Posterior vena cava (tissue), 2 donors: Measurements from ENCODE around the gene SCUBE1. TPM values are rescaled to one million over a fixed set of nuclear protein-coding genes. Genes with fewer than 3 reads are reported as not detected.
A peak's percentile ranks its signal among the peaks of the same experiment; 100 is the strongest.

Experiments used
- DNase-seq: peaks from one replicate; pipeline ENCODE4 v3.0.0-alpha.2; 2020; ENCODE audit warnings: low spot score
- intact Hi-C, 2 donors: fragments of 100-400 bp; cut with DNase I; formaldehyde crosslinking; loops; one replicate each; pipeline versions ENCODE4 v1.14.1 to v1.14.2; 2022 to 2023
- total RNA-seq, 2 donors: library from RNA; stranded (reverse); fragmentation: NEBNext Ultra II Directional; extraction: Animal tissue kit (Norgen Biotek cat#: 25700); gene quantifications; one replicate each; pipeline ENCODE4 v1.2.1, GENCODE V29; 2021
- donor health status: DM: yes; HTN: yes; CAD: no.
- donor health status: DM: yes; HTN: yes; CAD: no.

Gene SCUBE1
- total RNA-seq, 2 donors from 2014 or later, result 0.79 to 1.1 TPM

DNA sequence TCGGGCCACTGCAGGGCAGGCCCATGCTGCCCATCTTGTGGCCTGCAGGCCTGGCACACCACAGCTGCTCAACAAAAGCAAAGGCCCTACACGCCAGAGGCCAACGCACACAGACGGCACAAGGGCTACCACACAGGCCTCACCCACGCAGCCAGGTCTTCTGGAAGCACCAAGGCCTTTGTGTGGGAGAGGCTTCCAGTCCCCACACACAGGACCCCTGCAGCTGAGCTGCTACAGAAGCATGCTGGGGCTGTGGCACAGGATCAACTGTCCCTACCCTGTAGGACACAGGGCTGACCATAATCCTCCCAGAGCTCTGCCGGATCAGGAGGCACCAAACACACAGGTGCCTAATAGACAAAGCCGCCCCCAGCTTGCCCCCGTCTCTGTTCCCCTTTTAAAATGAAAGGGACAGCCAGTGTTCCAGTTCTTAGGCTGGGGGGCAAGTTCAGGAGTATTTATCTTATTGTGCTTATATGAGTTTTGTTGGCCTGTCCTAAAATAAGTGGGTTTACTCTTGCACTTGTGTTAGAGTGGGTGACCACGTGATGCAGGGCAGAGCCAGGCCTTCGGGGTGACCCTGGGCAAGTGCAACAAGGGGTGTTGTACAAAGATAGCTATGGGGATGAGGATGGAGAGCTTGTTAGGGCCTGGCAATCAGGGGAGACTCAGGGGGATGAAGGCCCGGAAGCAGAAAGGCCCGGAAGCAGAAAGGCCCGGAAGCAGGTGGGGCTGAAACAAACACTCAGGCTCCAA is 161.7 kb downstream of the SCUBE1 start:
- no peak for DNase-seq
- intact Hi-C loops, result no loop called here

DNA sequence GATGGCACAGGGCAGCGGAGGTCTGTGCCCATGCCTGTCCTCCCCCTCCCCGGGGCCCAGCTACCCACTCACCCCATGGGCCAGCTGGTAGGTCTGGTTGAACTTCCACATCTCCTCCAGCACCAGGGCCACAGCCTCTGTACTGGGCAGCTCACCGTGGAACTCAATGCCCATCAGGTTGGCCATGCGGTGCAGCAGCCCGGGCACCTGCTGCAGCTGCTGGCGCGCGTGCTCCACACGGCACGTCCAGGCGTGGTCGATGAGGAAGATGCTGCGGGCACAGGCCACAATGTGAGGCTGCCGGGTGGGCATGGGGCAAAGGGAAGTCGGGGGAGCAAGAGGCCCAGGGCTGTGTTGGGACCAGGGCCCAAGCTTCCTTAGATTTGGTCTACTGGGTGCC is 162.5 kb downstream of the SCUBE1 start:
- intact Hi-C loops, result no loop called here
- DNase-seq, result no peak

DNA sequence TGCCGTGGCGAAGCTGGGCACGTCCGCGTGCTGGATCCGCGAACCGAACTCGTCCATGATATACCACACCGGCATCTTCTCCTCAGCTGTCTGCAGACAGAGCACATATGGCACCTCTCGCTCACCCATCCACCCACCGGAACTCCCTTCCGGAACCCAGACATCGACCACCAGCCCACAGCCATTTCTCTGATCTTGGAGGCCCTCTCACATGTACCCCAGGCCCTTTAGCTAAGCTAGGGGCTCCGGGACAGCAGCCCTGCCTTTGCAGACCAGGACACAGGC is 163.3 kb downstream of the SCUBE1 start:
- no peak for DNase-seq
- intact Hi-C loops, result no loop called here

DNA sequence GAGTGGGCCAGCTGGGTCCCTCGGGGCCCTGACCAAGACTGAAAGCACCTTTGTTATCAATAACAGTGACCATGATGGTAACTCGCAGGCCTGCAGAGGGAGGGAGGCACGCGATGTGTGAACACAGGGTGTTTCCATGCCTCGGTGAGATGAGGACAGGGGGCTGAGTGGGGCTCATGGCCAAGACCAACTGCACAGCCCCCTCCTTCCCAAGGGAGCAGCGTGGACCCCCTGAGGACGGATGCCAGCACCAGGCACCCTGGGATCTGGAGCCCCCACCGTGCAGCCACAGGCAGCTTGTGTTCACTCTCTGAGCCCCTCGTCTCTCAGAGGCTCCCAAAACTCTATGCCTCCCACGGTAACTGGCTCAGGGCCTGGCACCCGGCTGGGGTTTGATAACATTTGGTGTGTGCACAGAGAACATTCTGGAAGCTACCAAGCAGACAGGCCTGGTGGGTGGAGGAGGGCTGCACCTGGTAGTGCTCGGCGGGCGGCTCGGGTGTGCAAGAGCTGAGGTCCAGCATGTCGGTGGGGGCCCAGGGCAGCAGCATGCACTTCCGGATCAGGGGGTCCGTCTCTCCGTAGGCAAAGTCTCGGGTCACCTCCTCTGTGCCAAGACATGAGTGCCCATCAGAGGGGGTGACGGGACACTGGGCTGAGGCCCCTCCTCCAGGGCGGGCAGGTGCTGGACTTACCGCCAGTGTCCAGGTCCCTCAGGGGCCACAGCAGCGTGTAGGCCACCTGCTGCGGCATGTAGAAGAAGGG is 163.8 kb downstream of the SCUBE1 start:
- intact Hi-C loops, result no loop called here
- DNase-seq, result no peak

GRCh38 chr22:43177479-43177878 is 165.7 kb downstream of the SCUBE1 start:
- intact Hi-C loops, result no loop called here
- DNase-seq, result no peak

DNA sequence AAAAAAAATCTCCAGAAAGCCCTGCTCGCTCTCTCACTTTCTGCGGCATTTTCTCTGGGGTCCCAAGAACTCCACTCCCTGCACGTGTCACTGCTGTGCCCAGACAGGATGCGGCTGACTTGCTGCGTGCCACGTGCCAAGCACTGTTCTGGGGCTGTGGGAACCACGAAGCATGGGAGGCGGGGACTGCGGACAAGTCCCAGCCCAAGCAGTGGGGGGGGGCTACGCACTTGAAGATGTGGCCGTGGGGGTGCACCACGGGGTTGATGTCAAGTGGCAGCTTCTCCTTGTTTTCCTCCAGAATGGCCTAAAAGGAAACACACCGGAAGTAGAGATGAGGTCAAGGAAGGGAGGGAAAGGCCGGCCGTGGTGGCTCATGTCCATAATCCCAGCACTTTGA is 167.1 kb downstream of the SCUBE1 start:
- intact Hi-C loops, result no loop called here
- DNase-seq, result no peak

- intact Hi-C loops, result no loop called here
- peak; percentile 59 for DNase-seq
Measured at GRCh38 chr22:43174941-43175531, 168.1 kb downstream of the SCUBE1 start.

DNA sequence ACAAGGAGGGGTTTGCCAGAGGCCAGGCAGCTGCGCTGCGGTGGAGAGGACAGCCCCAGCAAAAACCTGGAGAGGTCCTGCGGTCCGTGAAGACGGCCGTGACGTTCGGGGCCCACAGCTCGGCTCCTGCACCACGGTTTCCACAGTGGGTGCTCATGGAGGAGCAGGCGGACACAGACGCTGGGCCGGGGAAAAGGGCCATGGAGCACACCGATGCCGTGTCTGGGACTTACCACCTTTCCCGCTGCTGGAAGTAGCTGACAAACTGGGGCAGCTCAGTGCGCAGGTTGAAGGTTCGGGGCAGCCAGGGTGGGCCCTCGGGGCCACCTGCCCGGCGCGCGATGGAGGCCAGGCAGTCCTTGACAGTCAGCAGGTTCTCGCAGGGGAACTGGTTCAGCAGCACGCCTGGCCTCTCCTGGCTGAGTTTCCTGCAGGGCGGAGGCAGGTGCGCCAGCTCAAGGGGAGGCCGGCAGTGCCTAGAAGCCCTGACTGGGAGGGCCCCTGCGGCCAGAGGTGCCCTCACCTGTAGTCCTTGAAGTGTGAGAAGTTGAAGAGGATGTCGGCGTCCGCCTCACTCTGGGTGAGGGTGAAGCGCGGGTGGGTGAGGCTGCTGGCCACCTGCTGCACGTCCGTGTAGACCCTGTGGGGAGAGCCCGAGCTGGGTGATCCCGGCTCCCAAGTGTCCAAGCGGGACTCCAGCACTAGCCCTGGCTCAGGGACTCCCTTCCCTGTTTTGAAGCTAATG is 169.0 kb downstream of the SCUBE1 start:
- intact Hi-C loops, result no loop called here
- no peak for DNase-seq

DNA sequence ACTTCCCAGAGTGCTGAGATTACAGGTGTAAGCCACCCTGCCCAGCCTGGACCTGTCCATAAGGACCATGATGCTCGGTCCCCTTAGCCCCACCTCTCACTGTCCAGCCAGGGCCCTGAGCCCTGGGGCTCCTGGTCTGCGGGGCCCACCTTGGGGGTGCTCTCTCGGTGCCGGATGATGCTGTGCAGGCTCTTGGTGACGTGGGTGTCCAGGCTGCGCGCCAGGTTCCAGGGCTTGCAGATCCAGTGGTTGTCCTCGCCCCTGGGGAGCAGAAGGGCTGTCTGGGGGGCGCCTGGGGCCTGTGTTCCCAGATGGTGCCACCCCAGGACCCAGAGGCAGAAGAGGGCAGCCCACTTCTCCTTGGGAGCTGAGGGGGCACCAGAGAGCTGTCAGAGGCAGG is 169.6 kb downstream of the SCUBE1 start:
- intact Hi-C loops, result no loop called here

DNA sequence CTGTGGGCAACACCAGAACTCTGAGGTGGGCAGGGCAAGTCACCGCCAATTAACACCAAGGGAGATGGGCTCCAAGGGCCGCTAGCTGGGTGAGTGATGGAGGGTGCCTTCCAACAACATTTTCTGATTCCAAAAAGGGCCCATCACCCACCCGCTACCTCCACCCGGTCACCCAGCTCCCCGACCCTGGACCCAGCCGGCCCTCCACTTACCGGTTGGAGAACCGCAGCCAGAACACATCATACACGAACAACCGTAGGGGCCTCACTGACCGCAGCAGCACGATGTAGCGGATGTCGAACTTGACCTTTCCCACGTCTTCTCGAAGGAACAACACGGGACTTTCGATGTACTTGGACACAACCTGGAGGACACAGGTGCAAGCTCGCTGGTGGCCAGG is 171.0 kb downstream of the SCUBE1 start:
- intact Hi-C loops, result no loop called here
- DNase-seq, result no peak

More for the DNA sequence above, 169.6 kb downstream of the SCUBE1 start:
- no peak for DNase-seq

GRCh38 chr22:43171607-43172006 is 171.6 kb downstream of the SCUBE1 start:
- DNase-seq, result no peak
- intact Hi-C loops, result no loop called here

DNA sequence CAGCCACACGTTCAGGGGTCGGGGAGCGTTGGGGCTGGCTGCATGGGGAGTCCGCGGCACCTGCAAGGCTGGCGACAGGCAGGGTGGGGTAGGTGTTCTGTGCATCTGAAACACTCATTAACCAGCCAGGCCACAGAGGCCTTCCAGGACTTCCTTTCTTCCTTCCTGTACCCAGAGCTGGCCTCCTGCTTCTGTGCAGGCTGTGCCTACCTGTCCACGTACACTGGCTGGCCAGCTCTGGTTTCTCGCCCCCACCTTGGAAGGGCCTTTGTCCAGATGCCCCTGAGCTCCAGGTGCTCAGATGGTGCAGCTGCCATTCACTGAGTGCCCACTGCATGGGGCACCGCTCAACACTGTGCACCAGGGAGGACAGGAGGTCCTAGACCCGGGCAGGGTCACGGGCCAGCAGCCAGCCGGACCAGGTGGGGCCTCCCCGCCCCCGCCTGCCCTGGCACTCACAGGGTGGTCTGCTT is 172.1 kb downstream of the SCUBE1 start:
- peak; percentile 70 for DNase-seq
- intact Hi-C loops, result no loop called here

DNA sequence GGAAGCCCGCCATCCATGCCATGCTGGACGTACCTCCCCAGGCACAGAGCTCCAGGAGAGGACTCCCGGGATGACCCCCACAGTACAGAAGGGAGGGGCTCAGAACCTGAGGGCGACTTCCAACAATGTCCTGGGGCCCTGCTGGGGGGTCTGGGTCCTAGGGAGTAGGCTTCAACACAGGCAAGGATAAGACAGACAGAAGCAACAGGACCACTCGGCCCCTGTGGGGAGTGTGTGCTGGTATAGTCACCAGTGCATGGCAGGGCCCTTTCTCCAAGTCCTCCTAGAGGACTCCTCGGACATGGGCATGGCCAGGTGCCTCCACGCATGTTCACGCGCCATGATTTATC is 173.1 kb downstream of the SCUBE1 start:
- DNase-seq, result no peak
- intact Hi-C loops, result no loop called here

DNA sequence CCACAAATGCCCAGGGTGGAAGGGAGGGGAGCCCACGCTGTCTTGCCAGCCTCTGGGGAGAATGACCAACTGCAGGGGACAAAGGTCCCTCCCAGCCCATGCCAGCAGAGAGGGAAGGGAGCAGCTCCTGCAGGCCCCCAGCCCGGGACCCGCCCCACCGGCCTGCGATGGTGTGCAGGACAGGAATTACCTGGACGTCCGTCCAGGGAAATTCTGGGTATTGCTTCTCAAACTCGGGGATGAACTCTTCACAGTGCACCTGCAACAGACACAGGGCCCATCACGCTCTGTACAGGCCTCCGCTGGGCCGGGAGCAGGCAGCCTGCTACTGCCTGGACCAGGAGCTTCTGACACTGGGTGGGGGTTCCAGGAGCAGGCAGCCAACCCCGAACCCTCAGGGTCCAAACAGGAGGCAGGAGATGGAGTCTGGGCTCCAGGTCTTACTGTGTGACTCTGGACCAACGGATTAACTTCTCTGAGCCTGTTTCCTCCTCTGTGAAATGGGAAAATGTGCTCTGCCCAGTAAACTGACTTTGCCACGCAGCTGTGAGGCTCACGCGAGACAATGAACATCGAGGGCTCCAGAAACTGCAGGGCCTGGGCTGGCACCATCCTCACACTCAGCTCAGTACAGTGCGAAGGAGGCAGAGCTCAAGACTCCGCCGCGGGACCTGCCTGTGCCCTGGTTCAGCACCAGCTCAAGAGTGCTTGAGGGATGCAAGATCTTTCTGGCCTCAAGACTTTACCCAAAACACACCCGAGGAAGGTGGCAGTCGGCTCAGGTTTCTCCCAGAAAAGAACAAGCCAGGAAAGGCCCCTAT is 173.7 kb downstream of the SCUBE1 start:
- DNase-seq, result no peak
- intact Hi-C loops, result no loop called here

DNA sequence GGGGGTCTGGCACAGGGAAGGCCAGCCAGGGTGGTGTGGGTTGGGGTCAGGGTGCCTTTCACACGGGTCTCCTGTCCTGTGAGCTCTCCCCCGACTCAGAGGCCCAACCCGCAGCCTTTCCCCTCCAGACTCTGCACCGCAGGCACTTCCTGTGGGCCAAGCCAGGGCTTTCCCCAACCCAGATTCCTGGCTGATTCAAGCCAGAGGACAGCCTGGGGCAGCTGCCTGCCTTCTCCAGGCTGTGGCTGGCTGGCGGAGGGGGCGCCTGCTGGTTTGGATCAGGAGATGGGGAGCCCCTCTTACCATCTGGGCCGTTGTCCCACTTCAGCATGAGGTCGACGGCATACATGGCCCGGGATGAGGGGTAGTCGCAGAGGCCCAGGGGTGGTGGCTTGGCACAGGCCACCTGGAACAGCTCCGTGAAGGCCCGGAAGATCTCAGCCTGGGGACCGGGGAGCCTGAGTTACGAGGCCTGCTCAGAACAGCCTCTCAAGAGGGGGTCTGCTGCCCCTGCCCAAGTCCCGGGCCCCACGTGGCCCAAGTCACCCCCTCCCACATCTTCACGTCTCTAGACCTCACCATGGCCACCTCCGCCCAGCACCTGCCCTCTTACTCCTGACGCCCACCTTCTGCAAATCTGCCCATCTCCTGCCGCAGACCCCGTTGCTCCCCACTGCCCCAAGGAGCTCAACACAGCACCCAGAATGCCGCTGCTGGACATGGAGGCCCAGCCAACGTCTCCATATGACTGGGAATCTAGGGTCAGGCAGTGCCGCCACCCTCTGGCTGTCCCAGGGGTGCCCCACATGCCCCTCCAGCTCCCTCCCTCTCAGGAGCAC is 174.5 kb downstream of the SCUBE1 start:
- no peak for DNase-seq
- intact Hi-C loops, result no loop called here

DNA sequence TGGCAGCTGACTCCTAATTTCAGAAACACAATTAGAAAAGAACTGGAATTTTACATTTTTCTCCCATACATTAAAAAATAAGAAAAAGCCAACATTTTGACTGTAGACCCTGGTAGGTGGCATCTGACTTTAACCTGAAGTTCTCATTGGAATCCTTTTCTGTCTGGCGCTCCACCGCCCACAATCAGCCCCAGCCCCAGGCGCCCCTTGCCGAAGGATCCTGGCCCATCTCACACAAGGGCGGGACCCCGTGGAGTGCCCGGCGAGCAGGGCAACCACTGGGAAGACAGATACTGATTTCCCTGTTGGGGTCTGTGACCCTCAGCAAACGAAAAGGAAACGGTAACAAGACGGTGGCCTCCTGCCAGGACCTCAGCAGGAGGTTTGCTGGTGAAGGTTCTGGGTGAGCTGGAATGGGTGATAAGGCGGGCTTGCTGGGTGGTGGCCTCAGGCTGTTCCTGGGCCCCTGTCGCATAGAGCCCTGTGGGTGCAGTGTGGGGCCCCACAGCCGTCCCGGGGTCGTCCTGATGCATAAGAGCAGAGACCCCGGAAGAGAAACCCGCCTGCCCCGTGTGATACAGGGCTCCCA is 176.1 kb downstream of the SCUBE1 start:
- DNase-seq, result no peak
- intact Hi-C loops, result no loop called here

GRCh38 chr22:43166132-43166930 is 176.8 kb downstream of the SCUBE1 start:
- no peak for DNase-seq
- intact Hi-C loops, result no loop called here
